GM21381 (cell line): Measurements from ENCODE around the gene OR13F1.
"Not testable (repeated sequence)": the region's sequence is repeated elsewhere in the genome, so short reads cannot be mapped to it uniquely, and the experiment has no call there.

Source experiments
- ATAC-seq: cut with Tn5 transposase; IDR thresholded peaks from one replicate; pipeline ENCODE4 v1.9.1; 2021; ENCODE audit warnings: mild to moderate bottlenecking, moderate library complexity; ENCODE audit not compliant: unreplicated experiment

Gene OR13F1

GRCh38 chr9:104503963-104504362 is at the start of gene OR13F1:
Gene OR13F1 (plus strand): TSS chr9:104504263. CDS start chr9:104504263, 0 bp downstream.
- ATAC-seq, result no peak

GRCh38 chr9:104456831-104457230 is 47.2 kb upstream of the OR13F1 start:
- no peak for ATAC-seq

- no peak for ATAC-seq
Measured at GRCh38 chr9:104463864-104464263, 40.2 kb upstream of the OR13F1 start.

- ATAC-seq, result no peak
Measured at GRCh38 chr9:104468261-104468660, 35.8 kb upstream of the OR13F1 start.

- no peak for ATAC-seq
Measured at GRCh38 chr9:104482921-104483570, 21.0 kb upstream of the OR13F1 start.

- no peak for ATAC-seq
Measured at GRCh38 chr9:104485014-104485413, 19.0 kb upstream of the OR13F1 start.

- ATAC-seq, result no peak
Measured at GRCh38 chr9:104494808-104495207, 9.3 kb upstream of the OR13F1 start.

GRCh38 chr9:104503440-104503839 is 623 bp upstream of the OR13F1 start:
- no peak for ATAC-seq

GRCh38 chr9:104506565-104506964 is 2.5 kb downstream of the OR13F1 start:
- no peak for ATAC-seq

- ATAC-seq, result no peak
Measured at GRCh38 chr9:104514901-104515300, 10.8 kb downstream of the OR13F1 start.

GRCh38 chr9:104520241-104520640 is 16.2 kb downstream of the OR13F1 start:
- not testable (repeated sequence) for ATAC-seq

- no peak for ATAC-seq
Measured at GRCh38 chr9:104527109-104527508, 23.0 kb downstream of the OR13F1 start, which contains the start of gene OR13C4. Gene OR13C4 (minus strand): TSS chr9:104527209. CDS start chr9:104527209, 0 bp downstream.

GRCh38 chr9:104536756-104537155 is 32.7 kb downstream of the OR13F1 start, which contains the start of gene OR13C3:
Gene OR13C3 (minus strand): TSS chr9:104536856. CDS start chr9:104536723, 133 bp downstream.
- no peak for ATAC-seq

- no peak for ATAC-seq
Measured at GRCh38 chr9:104539275-104539674, 35.2 kb downstream of the OR13F1 start.

- no peak for ATAC-seq
Measured at GRCh38 chr9:104544644-104545043, 40.6 kb downstream of the OR13F1 start.

- no peak for ATAC-seq
Measured at GRCh38 chr9:104553261-104553660, 49.2 kb downstream of the OR13F1 start.
